HG03571 (cell line): ENCODE results near the gene SUPT7L.

Source experiments
- ATAC-seq: cut with Tn5 transposase; IDR thresholded peaks from one replicate; pipeline ENCODE4 v1.9.1; 2021; ENCODE audit not compliant: unreplicated experiment

Gene SUPT7L, protein sequence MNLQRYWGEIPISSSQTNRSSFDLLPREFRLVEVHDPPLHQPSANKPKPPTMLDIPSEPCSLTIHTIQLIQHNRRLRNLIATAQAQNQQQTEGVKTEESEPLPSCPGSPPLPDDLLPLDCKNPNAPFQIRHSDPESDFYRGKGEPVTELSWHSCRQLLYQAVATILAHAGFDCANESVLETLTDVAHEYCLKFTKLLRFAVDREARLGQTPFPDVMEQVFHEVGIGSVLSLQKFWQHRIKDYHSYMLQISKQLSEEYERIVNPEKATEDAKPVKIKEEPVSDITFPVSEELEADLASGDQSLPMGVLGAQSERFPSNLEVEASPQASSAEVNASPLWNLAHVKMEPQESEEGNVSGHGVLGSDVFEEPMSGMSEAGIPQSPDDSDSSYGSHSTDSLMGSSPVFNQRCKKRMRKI

DNA sequence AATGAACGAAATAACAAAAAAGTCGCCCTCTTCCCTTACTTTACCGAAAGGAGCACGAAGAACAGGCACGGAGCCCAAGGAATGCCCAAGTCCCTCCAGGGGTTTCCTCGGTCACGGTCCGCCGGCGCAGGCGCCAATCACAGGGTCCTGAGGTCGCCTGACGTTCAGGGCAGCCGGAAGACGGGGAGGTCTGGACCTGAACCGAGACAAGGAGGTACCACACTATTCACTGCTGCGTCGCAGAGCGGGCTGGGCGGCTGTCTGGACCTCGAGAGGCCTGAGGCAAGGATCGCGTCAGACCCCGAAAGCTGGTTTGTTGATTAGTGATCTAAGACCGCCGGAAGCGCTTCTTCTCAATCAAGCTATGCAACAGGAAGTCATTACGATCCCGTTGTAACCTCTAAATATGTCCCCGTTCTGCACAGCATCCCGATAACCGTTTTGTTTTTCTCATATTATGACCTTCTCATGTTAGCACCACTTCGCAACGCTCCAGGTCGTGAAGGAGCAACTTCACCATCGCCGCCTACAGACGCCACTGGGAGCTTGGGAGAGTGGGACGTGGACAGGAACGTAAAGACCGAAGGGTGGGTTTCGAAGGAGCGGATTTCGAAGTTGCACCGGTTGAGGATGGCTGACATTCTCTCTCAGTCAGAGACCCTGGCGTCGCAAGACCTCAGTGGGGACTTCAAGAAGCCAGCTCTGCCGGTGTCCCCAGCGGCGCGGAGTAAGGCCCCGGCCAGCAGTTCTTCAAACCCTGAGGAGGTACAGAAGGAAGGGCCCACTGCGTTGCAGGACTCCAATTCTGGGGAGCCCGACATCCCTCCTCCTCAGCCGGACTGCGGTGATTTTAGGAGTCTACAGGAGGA is at the start of gene SUPT7L, which contains the start of gene SLC4A1AP:
SUPT7L (minus strand) TSS at position 330 of the 869 bp plus-strand sequence. CDS start 1,422 bp downstream, outside the sequence.
SLC4A1AP (plus strand) TSS at position 605 of the 869 bp plus-strand sequence; CDS start at position 631, 26 bp downstream.
- ATAC-seq = peak; percentile 71

DNA sequence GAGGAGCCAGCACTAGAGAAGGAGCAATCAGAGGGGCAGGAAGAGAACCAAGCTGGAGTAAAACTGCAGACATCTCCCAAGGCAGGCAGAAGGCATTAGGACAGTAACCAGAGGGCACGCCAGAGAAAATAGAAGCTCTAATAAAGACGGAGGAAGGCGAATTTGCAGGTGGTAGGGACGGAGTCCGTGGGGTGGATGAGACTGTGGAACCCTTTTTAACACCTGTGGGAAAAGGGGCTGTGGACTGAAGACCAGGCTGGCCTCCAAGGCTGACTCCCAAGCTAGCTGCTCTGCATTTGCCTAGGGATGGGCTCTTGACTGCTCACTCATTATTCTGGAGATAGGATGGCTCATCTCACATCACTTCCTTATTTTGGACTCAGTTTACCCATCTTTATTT is 49.8 kb upstream of the SUPT7L start:
- no peak for ATAC-seq

DNA sequence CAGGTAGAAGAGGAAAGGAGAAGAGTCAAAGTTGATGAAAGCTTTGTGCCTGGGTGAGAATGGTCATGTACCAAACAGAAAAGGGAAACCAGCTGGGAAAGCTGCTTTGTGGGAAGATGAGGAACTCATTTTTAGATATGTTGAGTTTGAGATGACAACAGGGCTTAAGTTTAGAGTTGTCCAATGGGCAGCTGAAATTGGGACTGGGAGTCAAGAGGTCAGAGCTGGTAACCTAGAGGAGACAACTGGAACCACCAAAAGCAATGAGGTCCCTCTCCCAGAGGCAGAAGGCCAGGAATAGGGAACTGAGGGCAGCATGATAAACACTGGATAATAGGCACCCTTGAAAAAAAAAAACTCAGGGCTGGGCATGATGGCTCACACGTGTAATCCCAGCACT is 49.1 kb upstream of the SUPT7L start:
- no peak for ATAC-seq

DNA sequence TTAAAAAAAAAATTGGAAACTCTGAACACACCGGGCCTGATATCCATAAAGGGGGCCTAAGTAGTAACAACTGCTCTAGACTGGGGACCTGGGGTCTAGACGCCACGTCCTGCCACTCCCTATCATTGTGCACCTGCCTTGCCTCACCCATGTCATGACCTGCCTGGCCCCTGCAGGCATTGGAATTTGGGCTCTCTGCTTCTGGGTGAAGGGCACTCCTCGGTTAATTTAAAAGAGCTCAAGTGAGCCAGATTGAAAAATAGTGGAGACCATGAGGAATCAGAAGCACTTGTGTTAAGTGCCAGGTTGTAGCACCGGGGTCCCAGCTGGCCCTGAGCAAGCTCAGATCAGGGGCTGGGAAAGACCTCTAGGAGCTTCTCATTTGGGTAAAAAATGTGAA is 48.4 kb upstream of the SUPT7L start:
- ATAC-seq = no peak

DNA sequence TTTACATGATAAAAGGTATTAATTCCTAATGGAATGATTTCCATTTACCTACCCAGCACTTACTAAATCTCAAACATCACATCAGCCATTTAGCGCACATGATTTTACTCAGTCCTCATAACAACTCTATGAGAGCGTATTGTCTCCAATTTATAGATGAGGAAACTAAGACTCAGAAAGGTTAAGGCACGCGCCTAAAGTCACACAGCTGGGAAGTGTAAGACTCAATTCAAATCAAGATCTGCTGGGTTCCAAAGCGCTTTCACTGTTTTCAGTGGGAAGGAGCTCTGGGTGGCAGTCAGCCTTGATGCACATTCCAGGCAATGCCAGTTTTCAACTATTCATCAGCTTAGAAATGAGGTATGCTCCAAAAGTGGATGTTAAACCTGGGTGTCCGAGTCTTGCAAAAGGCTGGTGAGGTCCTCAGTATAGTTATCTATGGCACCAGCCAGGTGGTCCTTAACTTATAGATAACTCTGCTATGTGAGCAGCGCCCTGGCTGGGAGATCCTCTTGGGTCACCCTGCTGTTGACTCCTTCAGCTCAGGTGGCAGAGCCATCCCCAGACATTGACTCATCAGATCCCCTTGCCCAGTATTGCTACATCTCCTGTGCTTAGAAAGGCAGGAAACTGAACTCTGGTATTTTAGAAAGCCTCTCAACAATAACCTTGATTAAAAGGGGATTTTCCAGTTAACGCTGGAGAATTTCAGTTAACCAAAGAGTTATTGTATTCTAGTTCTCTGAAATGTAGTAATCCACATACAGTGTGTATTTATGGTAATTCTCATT is 47.4 kb upstream of the SUPT7L start:
- ATAC-seq = no peak

DNA sequence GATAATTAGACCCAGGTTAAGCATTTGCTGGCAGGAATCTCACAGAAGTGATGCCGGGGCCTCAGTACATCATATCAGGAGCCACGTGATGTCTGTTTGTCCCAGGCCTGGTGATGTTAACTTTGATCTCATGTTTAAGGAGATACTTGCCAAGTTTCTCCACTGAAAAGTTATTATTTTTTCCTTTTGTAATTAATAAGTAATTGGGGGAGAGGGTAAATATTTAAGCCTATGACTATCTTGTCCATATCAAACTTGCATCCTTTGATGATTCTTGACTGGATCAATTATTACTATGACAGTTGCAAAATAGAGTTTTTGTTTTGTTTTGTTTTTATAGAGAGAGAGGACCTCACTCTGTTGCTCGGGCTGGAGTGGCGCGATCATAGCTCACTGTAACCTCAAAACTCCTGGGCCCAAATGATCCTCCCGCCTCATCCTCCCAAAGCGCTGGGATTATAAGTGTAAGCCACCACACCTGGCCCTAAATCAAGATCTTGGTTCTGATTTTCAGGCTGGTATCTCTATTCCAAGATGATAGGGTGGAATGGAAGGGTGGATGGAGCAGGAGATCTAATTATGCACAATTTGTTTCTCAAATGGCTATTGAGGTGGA is 46.7 kb upstream of the SUPT7L start:
- no peak for ATAC-seq

DNA sequence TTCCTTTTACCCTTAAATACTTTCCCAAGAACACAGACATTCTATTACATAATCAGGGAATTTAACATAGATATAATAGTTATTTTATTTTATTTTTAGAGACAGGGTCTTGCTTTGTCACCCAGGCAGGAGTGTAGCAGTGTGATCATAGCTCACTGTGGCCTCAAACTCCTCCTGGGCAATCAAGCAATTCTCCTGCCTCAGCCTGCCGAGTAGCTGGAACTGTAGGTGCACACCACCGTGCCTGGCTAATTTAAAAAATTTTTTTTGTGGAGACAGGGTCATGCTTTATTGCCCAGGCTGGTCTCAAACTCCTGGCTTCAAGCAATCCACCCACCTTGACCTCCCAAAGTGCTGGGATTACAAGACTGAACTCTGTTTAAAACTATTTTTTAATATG is 45.9 kb upstream of the SUPT7L start:
- no peak for ATAC-seq

DNA sequence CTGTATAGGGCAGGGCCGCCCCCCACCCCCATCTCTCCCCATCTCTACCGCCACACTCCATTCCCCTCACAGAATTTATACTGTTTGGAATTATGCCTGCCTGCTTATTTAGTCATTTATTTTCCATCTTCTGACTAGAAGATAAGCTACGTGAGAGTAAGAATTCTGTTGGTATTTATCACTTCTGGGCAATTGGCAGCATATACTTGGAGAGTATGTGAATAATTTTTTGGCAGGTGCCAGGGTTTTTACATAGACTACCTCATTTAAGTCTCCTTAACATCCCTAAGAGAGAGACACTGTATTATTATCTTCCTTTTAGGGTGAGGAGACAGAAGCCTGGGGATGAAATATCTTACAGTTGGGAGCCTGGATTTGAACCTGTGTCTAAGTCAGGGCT is 45.3 kb upstream of the SUPT7L start:
- no peak for ATAC-seq

DNA sequence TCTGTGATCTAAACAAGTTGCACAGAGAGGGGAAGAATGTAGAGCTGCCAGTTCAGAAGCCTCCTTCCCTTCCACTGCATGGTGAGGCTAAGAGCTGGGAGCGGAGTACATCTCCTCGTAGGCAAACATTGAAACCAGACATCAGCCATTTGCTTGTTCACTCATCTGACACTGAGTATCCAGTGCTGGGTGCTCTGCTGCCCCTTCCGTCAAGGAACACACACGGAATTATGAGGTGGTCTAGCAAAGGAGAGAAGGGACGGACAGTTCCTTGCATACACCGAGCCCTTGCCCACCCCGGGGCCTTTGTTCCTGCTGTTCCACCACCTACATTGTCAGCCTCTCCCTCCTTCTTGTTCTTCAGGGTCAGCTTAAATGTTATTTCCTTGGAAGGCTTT is 44.8 kb upstream of the SUPT7L start:
- ATAC-seq = no peak

DNA sequence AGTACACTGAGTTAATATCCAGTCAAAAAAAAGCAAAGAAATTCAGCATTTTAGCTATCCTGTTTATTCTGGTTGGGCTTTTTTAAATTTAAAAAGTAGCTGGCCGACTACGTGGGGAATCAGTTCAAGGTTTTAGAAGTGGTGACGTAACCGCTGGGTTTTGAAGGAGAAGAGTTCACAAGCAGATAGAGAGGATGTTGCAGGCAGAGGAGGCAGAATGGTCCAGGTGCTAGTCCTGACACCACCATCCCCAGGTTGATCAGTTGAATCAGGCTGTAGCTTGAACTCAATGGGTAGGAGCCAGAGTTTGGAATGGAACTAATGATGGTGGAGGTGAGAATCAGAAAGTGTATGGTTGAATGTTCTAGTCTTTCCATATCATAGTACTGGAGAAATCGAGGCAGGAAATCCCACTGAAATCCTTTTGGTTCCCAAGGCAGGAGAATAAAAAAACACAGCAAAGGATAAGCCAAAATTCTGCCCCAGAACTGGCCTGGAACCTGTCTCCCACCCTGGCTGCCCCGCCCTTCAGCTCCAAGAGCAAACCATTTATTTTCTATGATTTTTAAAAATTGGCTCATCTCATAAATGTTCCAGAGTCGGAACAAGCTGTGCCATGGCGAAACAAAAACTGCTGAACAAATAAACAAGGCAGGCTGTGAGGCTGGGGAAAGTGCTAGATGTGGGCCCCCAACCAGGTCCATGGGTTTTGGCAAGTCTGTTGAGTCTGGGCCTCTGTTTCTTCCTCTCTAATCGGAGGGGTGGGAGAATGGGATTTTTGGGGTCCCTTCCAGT is 44.2 kb upstream of the SUPT7L start:
- ATAC-seq = no peak

DNA sequence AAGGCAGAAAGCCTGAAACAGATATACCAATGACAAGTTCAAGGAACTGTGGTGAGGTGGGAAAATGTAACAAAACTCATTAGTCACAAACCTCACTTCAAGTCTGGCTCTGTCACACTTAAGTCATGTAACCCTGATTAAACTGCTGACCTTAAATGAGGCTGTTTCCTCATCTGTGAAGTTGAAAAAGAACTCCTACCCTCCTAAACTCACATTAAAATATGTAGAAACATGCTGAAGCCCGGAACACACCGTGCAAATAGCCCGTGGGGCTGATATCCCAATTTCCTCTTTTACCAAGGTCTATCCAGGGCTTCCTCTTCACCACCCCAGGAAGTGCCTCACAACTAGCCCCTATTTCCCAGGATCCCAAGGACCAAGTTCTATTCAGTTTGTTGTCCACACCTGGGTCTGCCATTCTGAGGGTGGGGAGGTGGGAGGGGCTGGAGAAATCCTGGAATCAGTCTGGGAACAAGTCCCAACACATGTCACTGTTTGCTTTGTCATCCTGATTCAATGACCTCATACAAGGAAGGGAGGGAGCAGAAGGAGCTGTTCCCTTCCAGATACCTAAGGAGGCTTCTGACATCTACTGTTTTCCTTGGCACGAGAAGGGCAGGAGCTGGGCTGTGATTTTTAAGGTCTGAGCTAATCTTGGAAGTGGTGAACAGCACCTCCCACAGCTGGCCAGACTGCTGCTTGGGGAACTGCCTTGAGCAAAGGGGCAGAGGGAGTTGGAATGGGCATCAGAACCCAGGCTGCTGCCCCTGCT is 42.6 kb upstream of the SUPT7L start:
- ATAC-seq = no peak

DNA sequence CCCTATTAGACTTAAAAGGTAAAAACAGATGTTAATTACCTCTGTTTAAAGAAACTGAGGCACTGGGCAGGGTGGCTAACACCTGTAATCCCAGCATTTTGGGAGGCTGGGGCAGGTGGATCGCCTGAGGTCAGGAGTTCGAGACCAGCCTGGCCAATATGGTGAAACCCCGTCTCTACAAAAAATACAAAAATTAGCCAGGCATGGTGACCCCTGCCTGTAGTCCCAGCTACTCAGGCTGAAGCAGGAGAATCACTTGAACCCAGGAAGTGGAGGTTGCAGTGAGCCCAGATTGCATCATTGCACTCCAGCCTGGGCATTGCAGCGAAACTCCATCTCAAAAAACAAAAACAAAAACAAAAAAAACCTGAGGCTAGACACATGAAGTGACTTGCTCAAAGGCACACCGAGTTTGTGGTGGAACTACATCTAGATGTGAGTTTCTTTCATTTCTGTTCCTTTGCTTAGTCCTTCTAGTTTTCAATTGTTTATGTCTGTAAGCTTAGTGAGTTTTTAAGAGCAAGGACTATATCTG is 41.0 kb upstream of the SUPT7L start:
- no peak for ATAC-seq

DNA sequence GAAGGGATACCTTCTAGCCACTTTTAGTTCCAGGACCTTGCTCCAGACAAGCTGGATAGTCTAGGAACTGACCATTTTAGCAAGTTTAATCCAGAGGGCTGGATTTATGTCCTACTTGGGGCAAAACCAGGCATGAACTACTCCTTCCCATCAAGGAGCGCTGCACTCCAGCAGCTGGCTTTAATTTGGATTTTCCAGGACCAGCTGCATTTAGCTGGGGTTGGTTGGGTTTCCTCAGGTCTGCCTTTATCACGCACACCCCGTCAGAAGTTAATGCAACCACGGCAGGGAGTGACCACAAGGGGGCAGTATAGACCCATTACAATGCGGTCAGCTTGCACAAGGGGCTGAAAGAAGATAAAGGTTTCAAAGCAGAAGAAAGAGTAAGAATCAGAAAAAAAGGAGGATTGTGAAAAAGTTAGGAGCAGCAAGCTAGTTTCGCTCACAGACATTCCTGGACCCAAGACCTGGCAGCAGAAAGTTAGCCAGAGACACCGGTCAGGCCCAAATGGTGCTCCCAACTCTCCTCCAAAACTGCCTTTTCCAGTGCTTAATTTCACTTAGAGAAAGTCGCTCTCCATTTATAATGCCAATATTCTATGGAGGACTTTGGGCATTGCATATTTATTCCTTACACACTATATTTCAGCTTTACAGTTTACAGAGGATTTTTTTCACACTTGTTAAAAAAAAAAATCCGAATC is 40.4 kb upstream of the SUPT7L start:
- ATAC-seq = no peak

DNA sequence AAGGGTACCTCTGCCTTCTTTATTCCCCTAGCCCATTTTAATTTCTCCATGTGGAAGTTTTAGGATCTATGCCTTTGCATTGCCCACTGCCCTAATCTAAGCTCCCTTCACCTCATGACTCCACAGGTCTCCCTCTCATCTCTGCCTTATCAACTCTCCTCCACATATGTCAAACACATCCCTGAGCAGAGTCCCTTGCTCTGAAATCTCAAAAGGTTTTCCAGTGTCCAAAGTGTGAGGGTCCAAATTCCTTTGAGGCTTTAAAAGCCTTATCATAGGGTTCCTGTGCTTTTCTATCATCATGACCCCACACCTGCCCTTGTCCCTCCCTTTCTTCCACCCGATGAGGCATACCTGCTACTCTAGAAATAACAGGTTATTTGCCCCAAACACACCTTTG is 38.9 kb upstream of the SUPT7L start:
- no peak for ATAC-seq

DNA sequence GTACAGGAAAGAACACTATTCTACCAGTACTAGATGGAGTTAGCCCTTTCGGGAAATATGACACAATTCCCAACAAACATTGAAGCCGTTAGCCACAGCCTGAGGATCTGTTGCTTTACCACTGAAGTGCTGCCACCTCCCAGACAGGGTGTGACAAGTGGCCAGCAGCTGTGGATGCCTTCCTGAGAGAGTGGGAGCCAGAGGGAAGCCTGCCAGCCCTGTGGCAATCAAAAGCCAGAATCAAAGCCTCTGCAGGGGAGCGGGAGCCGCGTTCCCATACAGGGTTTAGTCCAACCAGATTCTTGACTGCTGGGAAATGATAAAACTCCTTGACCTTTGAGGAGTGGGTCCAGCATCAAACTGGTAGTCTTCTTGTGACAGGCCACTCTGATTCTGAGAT is 38.3 kb upstream of the SUPT7L start:
- ATAC-seq = no peak

DNA sequence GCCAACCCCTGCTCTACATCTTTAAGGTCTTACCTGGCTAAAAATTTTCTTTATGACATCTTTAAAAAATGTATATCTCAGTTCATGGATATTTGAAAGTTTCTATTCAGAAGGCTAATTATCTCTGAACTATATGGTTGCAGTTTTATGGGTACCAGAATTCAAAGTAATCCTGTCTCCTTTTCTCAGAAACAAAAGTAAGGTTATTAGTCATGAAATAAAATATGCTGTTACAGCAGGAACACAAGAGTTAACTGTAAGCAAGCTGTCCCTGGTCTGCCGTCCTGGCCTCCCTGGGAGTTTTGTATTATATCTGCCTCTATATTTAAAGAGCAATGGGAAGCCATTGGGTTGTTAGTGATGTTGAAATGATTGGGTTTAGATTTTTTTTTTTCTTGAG is 34.2 kb upstream of the SUPT7L start:
- no peak for ATAC-seq

DNA sequence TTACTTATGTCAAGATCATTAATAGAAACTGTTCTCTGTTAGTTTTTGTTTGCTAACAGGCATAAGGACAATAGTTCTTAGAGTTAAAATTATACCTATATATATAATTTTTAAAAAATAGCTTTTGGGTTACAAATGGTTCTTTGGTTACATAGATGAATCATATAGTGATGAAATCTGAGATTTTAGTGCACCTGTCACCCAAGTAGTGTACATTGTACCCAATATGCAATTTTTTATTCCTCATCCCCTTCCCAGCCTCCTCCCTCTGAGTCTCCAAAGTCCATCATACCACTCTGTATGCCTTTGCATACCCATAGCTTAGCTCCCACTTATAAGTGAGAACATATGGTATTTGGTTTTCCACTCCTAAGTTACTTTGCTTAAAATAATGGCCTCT is 26.6 kb upstream of the SUPT7L start:
- ATAC-seq = no peak

DNA sequence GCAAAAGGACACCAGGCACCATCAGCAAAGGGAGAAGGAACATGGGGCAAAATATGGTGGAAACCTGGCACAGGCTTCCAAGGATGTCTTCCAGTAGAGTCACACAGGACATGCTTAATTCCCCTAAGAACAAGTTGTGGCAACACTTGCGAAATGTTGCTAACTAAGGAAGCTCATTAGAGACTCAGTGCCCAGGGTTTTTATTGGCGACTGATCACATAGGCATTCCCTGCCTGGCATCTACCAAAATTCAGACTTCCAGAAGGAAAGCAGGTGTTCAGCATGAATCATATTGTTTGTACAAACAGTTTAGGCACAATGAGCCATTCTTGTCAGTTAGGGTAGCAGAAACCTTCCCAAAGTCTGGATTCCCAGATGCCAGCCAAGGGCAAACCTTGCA is 26.0 kb upstream of the SUPT7L start:
- no peak for ATAC-seq
